Measurements from ENCODE around the gene TRIML1. TPM values are rescaled to one million over a fixed set of nuclear protein-coding genes. Genes with fewer than 3 reads are reported as not detected.

TRIML1 gene
- total RNA-seq, 4 donors from 2014 or later: not detected

DNA sequence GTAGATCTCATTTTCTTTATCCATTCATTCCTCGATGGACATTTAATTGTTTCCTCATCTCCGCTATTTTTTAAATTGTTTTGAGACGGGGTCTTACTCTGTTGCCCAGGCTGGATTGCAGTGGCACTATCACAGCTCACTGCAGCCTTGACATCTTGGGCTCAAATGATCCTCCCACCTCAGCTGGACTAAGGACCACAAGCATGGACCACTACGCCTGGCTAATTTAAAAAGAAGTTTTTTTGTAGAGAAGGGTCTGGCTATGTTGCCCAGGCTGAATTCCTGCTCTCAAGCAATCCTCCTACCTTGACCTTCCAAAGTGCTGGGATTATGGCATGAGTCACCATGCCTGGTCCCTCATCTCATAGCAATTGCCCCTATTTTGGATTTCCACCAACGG lies 7.0 kb upstream of the TRIML1 start:
- Histone ChIP-seq H3K4me3 (no peak overlapping the region), H3K4me1 (peaks cover 0 to 6% (median 0%) of the 10 kb centered on the region in 4 donors), H3K27me3 (no peaks in the 10 kb centered on the region), H3K36me3 (no peaks in the 10 kb centered on the region), H3K27ac (replicated peaks in 1 of 4) (no peak overlapping the region), H3K9me3 (no peaks in the 10 kb centered on the region)
- WGBS: 75% methylated on average over 5 of the region's 5 CpGs
- intact Hi-C loops (cut with DNase I): no loop called here
- TF ChIP-seq POLR2AphosphoS5 (IDR thresholded peaks at IDR 0.05) (no peak), POLR2A (IDR thresholded peaks at IDR 0.05; ENCODE audit: low read depth) (no peak), EP300 (IDR thresholded peaks at IDR 0.05) (no peak)
- TF ChIP-seq, protein P1, sequence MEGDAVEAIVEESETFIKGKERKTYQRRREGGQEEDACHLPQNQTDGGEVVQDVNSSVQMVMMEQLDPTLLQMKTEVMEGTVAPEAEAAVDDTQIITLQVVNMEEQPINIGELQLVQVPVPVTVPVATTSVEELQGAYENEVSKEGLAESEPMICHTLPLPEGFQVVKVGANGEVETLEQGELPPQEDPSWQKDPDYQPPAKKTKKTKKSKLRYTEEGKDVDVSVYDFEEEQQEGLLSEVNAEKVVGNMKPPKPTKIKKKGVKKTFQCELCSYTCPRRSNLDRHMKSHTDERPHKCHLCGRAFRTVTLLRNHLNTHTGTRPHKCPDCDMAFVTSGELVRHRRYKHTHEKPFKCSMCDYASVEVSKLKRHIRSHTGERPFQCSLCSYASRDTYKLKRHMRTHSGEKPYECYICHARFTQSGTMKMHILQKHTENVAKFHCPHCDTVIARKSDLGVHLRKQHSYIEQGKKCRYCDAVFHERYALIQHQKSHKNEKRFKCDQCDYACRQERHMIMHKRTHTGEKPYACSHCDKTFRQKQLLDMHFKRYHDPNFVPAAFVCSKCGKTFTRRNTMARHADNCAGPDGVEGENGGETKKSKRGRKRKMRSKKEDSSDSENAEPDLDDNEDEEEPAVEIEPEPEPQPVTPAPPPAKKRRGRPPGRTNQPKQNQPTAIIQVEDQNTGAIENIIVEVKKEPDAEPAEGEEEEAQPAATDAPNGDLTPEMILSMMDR (IDR thresholded peaks at IDR 0.05): no peak
- no peak for DNase-seq (ENCODE audit: extremely low spot score)

DNA sequence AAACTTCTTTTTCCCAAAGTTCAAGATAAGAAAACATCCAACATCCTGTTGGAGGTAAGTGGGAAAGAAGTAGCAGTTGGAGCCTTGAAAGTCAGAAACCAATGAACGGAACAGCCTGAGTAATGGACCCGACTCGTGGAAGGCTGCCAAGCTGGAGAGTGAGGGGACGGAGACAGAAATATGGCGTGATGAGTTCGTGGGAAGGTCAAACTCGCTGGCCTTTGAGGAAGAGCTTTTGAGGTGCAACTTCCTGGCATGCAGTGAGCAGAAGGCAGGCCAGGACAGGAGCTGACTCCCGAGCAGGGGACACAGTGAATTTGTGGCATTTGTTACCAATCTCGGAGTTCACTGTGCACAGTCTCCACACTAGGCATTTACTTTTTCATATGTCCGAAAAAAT lies 1.0 kb upstream of the TRIML1 start:
- H3K4me3 ChIP-seq: no peak overlapping the region
- TF ChIP-seq, protein P1 (IDR thresholded peaks at IDR 0.05): no peak
- TF ChIP-seq EP300 (IDR thresholded peaks at IDR 0.05) (no peak), POLR2AphosphoS5 (IDR thresholded peaks at IDR 0.05) (no peak), POLR2A (IDR thresholded peaks at IDR 0.05; ENCODE audit: low read depth) (no peak)
- DNase-seq (ENCODE audit: extremely low spot score): no peak
- intact Hi-C loops (cut with DNase I): no loop called here
- H3K27me3 ChIP-seq: no peaks in the 10 kb centered on the region
- 54% methylated on average over 10 of the region's 10 CpGs for WGBS
- H3K27ac ChIP-seq (replicated peaks in 1 of 4): no peak overlapping the region
- H3K36me3 ChIP-seq: no peaks in the 10 kb centered on the region
- no peaks in the 10 kb centered on the region for H3K4me1 ChIP-seq
- no peaks in the 10 kb centered on the region for H3K9me3 ChIP-seq

DNA sequence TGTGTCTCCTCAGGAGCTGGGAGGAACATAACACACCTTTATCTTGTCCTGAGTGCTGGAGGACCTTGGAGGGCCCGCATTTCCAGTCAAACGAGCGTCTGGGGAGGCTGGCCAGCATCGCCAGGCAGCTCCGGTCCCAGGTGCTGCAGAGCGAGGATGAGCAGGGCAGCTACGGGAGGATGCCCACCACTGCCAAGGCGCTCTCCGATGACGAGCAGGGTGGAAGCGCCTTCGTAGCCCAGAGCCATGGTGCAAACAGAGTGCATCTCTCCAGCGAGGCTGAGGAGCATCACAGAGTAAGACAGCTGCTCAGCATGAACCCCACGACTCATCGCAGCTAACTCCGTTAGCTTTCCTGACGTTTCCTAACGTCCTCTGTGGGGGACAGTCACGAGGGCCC lies 430 bp downstream of the TRIML1 start:
- no peak overlapping the region for H3K27ac ChIP-seq (replicated peaks in 1 of 4)
- no peak overlapping the region for H3K4me3 ChIP-seq
- no peaks in the 10 kb centered on the region for H3K4me1 ChIP-seq
- H3K36me3 ChIP-seq: no peaks in the 10 kb centered on the region
- 92% methylated on average over 19 of the region's 19 CpGs for WGBS
- intact Hi-C loops (cut with DNase I): no loop called here
- peaks cover 0 to 3% (median 0%) of the 10 kb centered on the region in 4 donors for H3K27me3 ChIP-seq
- DNase-seq (ENCODE audit: extremely low spot score): no peak
- no peak for TF ChIP-seq POLR2AphosphoS5 (IDR thresholded peaks at IDR 0.05)
- TF ChIP-seq POLR2A (IDR thresholded peaks at IDR 0.05; ENCODE audit: low read depth): no peak
- no peak for TF ChIP-seq EP300 (IDR thresholded peaks at IDR 0.05)
- TF ChIP-seq, protein P1 (IDR thresholded peaks at IDR 0.05): no peak
- H3K9me3 ChIP-seq: no peaks in the 10 kb centered on the region

DNA sequence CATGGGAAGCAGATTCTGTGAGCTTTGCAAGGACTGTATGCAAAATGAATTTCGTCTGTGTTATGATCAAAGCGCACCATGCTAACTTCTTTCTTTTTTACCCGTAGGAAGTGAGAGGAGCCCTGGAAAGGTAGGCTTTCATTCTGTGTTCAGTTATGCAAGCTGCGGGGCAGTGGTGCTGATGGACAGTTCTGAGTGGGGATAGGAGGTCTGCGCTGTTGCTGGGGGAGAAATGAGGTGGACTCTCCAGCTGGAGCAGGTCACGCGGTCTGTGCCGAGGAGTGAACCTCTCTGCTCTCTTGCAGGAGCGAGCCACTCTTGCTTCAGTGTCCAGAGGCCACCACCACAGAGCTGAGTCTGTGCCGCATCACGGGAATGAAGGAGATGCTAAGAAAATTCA lies 4.5 kb downstream of the TRIML1 start:
- TF ChIP-seq POLR2A (IDR thresholded peaks at IDR 0.05; ENCODE audit: low read depth): no peak
- no peak for TF ChIP-seq POLR2AphosphoS5 (IDR thresholded peaks at IDR 0.05)
- TF ChIP-seq, protein P1 (IDR thresholded peaks at IDR 0.05): no peak
- no peak for TF ChIP-seq EP300 (IDR thresholded peaks at IDR 0.05)
- intact Hi-C loops (cut with DNase I): no loop called here

DNA sequence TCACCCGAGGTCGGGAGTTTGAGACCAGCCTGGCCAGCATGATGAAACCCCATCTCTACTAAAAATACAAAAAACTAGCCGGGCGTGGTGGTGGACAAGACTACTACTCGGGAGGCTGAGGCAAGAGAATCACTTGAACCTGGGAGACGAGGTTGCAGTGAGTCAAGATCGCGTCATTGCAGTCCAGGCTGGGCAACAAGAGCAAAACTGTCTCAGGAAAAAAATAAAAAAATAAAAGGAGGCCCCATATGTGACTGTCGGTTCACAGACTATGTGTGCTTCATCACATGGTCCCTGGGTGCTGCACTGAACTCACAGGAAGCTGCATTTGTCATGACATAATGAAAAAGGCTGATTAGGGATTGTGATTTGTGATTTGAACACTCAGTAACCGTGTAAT lies 6.4 kb downstream of the TRIML1 start:
- intact Hi-C loops (cut with DNase I): no loop called here
- Histone ChIP-seq H3K27ac (replicated peaks in 1 of 4) (no peak overlapping the region), H3K9me3 (no peaks in the 10 kb centered on the region), H3K4me1 (no peaks in the 10 kb centered on the region), H3K4me3 (no peak overlapping the region), H3K36me3 (no peaks in the 10 kb centered on the region), H3K27me3 (peaks cover 0 to 3% (median 0%) of the 10 kb centered on the region in 4 donors)
- no peak for TF ChIP-seq EP300 (IDR thresholded peaks at IDR 0.05)
- TF ChIP-seq, protein P1 (IDR thresholded peaks at IDR 0.05): no peak
- TF ChIP-seq POLR2A (IDR thresholded peaks at IDR 0.05; ENCODE audit: low read depth): no peak
- TF ChIP-seq POLR2AphosphoS5 (IDR thresholded peaks at IDR 0.05): no peak
- WGBS: 88% methylated on average over 10 of the region's 10 CpGs
- DNase-seq (ENCODE audit: extremely low spot score): no peak

More for the DNA sequence above, 4.5 kb downstream of the TRIML1 start:
- 72% methylated on average over 11 of the region's 11 CpGs for WGBS
- Histone ChIP-seq H3K9me3 (no peaks in the 10 kb centered on the region), H3K27ac (replicated peaks in 1 of 4) (no peak overlapping the region), H3K36me3 (no peaks in the 10 kb centered on the region), H3K27me3 (peaks cover 0 to 3% (median 0%) of the 10 kb centered on the region in 4 donors), H3K4me1 (no peaks in the 10 kb centered on the region), H3K4me3 (no peak overlapping the region)
- no peak for DNase-seq (ENCODE audit: extremely low spot score)
